ENCODE data around the gene ZFYVE21. TPM values are rescaled to one million over a fixed set of nuclear protein-coding genes. Genes with fewer than 3 reads are reported as not detected.

ZFYVE21 gene
- total RNA-seq, 1 donor from 2014 or later: 50.5 TPM

DNA sequence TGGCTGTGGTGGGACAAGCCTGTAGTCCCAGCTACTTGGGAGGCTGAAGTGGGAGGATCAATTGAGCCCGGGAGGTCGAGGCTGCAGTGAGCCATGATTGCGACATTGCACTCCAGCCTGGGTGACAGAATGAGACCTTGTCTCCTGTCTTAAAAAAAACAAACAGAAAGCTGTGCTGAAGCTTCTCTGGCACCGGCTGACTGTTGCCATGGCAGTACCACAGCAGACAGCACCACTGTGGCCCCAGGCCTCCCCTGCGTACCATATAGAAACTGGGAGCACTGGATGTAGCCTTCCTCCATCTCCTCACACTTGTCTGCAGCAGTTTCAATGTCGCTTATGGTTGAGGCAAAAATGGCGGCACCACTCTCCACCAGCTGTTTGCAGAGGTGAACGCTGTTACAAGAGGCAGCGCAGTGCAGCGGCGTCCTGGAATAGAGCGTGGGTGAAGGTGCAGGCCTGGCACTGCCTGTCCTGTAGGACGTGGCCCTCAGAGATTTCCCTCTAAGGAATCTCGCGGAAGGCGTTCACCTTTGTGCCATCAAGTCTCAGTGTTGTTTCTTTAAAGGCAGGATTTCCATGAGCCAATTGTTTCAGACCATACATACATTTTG is 21.9 kb downstream of the ZFYVE21 start:
- no peaks in the 10 kb centered on the region for H3K27me3 ChIP-seq (ENCODE audit: low read depth)
- H3K36me3 ChIP-seq: peaks cover 100% of the 10 kb centered on the region
- H3K9me3 ChIP-seq (replicated peaks): no peaks in the 10 kb centered on the region
- no peak for TF ChIP-seq CTCF (IDR thresholded peaks at IDR 0.05; ENCODE audit: borderline replicate concordance)
- peaks cover 53% of the 10 kb centered on the region for H3K4me1 ChIP-seq
- no peak for DNase-seq
- H3K27ac ChIP-seq (replicated peaks): no peak overlapping the region
- intact Hi-C loops (cut with micrococcal nuclease): no loop called here
- H3K4me3 ChIP-seq: no peak overlapping the region

DNA sequence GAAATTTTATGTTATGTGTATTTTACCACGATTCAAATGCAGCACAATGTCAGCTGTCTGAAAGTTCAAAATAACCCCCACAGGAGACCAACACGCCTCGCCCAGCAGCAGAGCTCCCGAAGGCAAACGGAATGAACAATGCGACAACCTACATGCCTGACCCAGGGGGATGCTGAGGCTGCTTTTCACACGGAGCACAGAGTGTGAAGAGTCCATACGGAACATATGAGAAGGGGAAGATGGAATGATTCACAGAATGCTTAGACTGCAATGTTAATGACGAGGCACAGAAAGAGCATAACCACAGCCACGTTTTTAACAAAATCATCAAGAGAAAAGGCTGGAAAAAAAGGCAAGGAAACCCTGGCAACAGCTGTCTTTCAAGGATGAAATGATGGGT is 22.6 kb downstream of the ZFYVE21 start:
- Histone ChIP-seq H3K36me3 (peaks cover 100% of the 10 kb centered on the region), H3K4me3 (no peak overlapping the region), H3K27ac (replicated peaks) (no peak overlapping the region), H3K9me3 (replicated peaks) (no peaks in the 10 kb centered on the region), H3K27me3 (ENCODE audit: low read depth) (no peaks in the 10 kb centered on the region), H3K4me1 (peaks cover 48% of the 10 kb centered on the region)
- DNase-seq: no peak
- TF ChIP-seq CTCF (IDR thresholded peaks at IDR 0.05; ENCODE audit: borderline replicate concordance): no peak
- intact Hi-C loops (cut with micrococcal nuclease): no loop called here

DNA sequence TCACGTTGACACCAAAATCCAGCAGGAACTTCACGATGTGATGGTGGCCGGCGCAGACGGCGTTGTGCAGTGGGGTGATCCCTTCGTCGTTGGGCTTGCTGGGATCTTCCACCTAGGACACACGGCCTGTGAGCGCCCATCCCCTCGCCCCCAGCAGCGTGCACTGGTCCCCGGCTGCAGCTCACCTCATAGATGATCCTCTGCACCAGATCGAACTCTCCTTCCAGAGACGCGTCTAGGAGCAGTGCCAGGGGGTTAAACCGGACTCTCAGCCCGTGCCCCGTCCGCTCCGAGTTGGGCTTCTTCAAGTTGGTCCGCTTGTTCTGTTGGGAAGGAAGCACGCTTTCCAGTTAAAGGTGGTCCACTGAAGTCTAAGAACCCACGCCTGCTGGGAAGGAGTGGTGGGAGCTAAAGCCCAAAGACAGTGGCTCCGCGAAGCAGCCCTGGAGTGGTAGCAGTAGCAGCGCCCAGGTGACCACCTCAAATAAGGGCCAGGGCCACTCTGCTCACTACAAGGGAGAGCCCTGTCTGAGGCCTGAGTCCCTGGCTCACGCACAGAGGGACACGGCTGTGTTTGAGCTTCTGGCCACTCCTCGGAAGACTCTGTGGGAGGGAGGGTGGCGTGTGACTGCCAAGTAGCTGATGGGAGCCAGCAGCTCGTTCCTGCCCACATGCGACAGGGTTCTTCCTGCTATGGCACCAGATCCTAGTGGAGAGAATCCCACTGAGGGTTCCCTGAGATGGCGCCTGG is 23.3 kb downstream of the ZFYVE21 start:
- Histone ChIP-seq H3K27ac (replicated peaks) (no peak overlapping the region), H3K9me3 (replicated peaks) (no peaks in the 10 kb centered on the region), H3K4me3 (no peak overlapping the region), H3K36me3 (peaks cover 100% of the 10 kb centered on the region), H3K4me1 (peaks cover 45% of the 10 kb centered on the region), H3K27me3 (ENCODE audit: low read depth) (no peaks in the 10 kb centered on the region)
- intact Hi-C loops (cut with micrococcal nuclease): no loop called here
- TF ChIP-seq CTCF (IDR thresholded peaks at IDR 0.05; ENCODE audit: borderline replicate concordance): no peak
- no peak for DNase-seq

- intact Hi-C loops (cut with micrococcal nuclease): no loop called here
- Histone ChIP-seq H3K9me3 (replicated peaks) (no peaks in the 10 kb centered on the region), H3K4me1 (peaks cover 43% of the 10 kb centered on the region), H3K27me3 (ENCODE audit: low read depth) (no peaks in the 10 kb centered on the region), H3K4me3 (no peak overlapping the region), H3K27ac (replicated peaks) (no peak overlapping the region), H3K36me3 (peaks cover 99% of the 10 kb centered on the region)
- TF ChIP-seq CTCF (IDR thresholded peaks at IDR 0.05; ENCODE audit: borderline replicate concordance): no peak
- no peak for DNase-seq
Observed at GRCh38 chr14:103739466-103739792, 23.8 kb downstream of the ZFYVE21 start.

GRCh38 chr14:103739793-103740501 is 24.3 kb downstream of the ZFYVE21 start:
- Histone ChIP-seq H3K27ac (replicated peaks) (no peak overlapping the region), H3K36me3 (peaks cover 99% of the 10 kb centered on the region), H3K27me3 (ENCODE audit: low read depth) (no peaks in the 10 kb centered on the region), H3K9me3 (replicated peaks) (no peaks in the 10 kb centered on the region), H3K4me3 (no peak overlapping the region), H3K4me1 (peaks cover 38% of the 10 kb centered on the region)
- intact Hi-C loops (cut with micrococcal nuclease): no loop called here
- DNase-seq: no peak
- no peak for TF ChIP-seq CTCF (IDR thresholded peaks at IDR 0.05; ENCODE audit: borderline replicate concordance)
